ENCODE results near the gene FFAR3. TPM values are rescaled to one million over a fixed set of nuclear protein-coding genes. Genes with fewer than 3 reads are reported as not detected.
"Not testable (repeated sequence)": the region's sequence is repeated elsewhere in the genome, so short reads cannot be mapped to it uniquely, and the experiment has no call there.

FFAR3 gene
- total RNA-seq, 5 donors from 2014 or later (not counting 1 experiment from before 2014, with no cell fraction given) = 0.47 TPM; not detected in 4

- DNase-seq (no peak), ATAC-seq (replicated peaks in 1 of 4) (no peak)
- peaks cover 0 to 7% (median 2%) of the 10 kb centered on the region in 3 donors for H3K4me1 Mint-ChIP-seq
- no peak overlapping the region for H3K4me3 Mint-ChIP-seq
- Histone ChIP-seq H3K9me3 (no peaks in the 10 kb centered on the region), H3K27me3 (replicated peaks in 1 of 2; ENCODE audit: control insufficient read depth in 2 of 2, extremely low read depth in 1 of 2, insufficient read depth in 2 of 2, low read length in 1 of 2) (no peaks in the 10 kb centered on the region), H3K4me1 (ENCODE audit: control insufficient read depth in 1 of 2, extremely low read depth in 1 of 2, insufficient read depth in 2 of 2, low read length in 2 of 2) (no peaks in the 10 kb centered on the region), H3K36me3 (ENCODE audit: control insufficient read depth in 2 of 2, extremely low read depth in 1 of 2, insufficient read depth in 1 of 2, low read length in 1 of 2) (no peaks in the 10 kb centered on the region), H3K4me3 (ENCODE audit: control insufficient read depth in 1 of 2, extremely low read depth in 1 of 2, low read length in 1 of 2) (no peak overlapping the region), H3K27ac (ENCODE audit: low read length) (no peak overlapping the region)
- H3K27ac Mint-ChIP-seq = no peak overlapping the region
- peaks cover 8 to 9% of the 10 kb centered on the region in 2 donors for H3K27me3 Mint-ChIP-seq
- WGBS (ENCODE audit: insufficient coverage) = 100% methylated on average over 1 of the region's 1 CpG
- H3K36me3 Mint-ChIP-seq = no peaks in the 10 kb centered on the region
- ChIA-PET POLR2A (no interaction called here), CTCF (interaction anchor here in 1 of 2 donors (0.7 kb wide), 1 partner anchor 89 kb away, joined by 4 read pairs; no protein-coding TSS in a partner anchor)
- H3K9me3 Mint-ChIP-seq = peaks cover 0 to 7% (median 0%) of the 10 kb centered on the region in 3 donors
Observed at GRCh38 chr19:35377656-35378055, 19.4 kb downstream of the FFAR3 start.

- H3K36me3 Mint-ChIP-seq = no peaks in the 10 kb centered on the region
- ChIA-PET CTCF (interaction anchor here (0.6 to 0.9 kb wide), 2 partner anchors 206 to 288 kb away, joined by 3 read pairs; no protein-coding TSS in a partner anchor), POLR2A (no interaction called here)
- ATAC-seq (replicated peaks in 1 of 4) (no peak), DNase-seq (no peak)
- no peaks in the 10 kb centered on the region for H3K9me3 ChIP-seq
- no peak overlapping the region for H3K27ac Mint-ChIP-seq
- H3K4me3 Mint-ChIP-seq = no peak overlapping the region
- peaks cover 0 to 7% (median 0%) of the 10 kb centered on the region in 3 donors for H3K9me3 Mint-ChIP-seq
- no peaks in the 10 kb centered on the region for H3K27me3 ChIP-seq (replicated peaks in 1 of 2; ENCODE audit: control insufficient read depth in 2 of 2, extremely low read depth in 1 of 2, insufficient read depth in 2 of 2, low read length in 1 of 2)
- H3K27me3 Mint-ChIP-seq = peaks cover 9 to 12% of the 10 kb centered on the region in 2 donors
- H3K27ac ChIP-seq (ENCODE audit: low read length) = no peak overlapping the region
- 100% methylated on average over 1 of the region's 3 CpGs for WGBS (ENCODE audit: insufficient coverage)
- H3K4me1 ChIP-seq (ENCODE audit: control insufficient read depth in 1 of 2, extremely low read depth in 1 of 2, insufficient read depth in 2 of 2, low read length in 2 of 2) = no peaks in the 10 kb centered on the region
- H3K4me3 ChIP-seq (ENCODE audit: control insufficient read depth in 1 of 2, extremely low read depth in 1 of 2, low read length in 1 of 2) = no peak overlapping the region
- H3K36me3 ChIP-seq (ENCODE audit: control insufficient read depth in 2 of 2, extremely low read depth in 1 of 2, insufficient read depth in 1 of 2, low read length in 1 of 2) = no peaks in the 10 kb centered on the region
- peaks cover 0 to 7% (median 2%) of the 10 kb centered on the region in 3 donors for H3K4me1 Mint-ChIP-seq
Observed at GRCh38 chr19:35378356-35378755, 20.1 kb downstream of the FFAR3 start.

GRCh38 chr19:35379545-35379944 is 21.3 kb downstream of the FFAR3 start:
- H3K36me3 ChIP-seq (ENCODE audit: control insufficient read depth in 2 of 2, extremely low read depth in 1 of 2, insufficient read depth in 1 of 2, low read length in 1 of 2); H3K27me3 Mint-ChIP-seq; DNase-seq; H3K27ac Mint-ChIP-seq; H3K27ac ChIP-seq (ENCODE audit: low read length); H3K36me3 Mint-ChIP-seq; H3K9me3 Mint-ChIP-seq; POLR2A ChIA-PET; ATAC-seq (replicated peaks in 1 of 4); H3K9me3 ChIP-seq; H3K4me1 Mint-ChIP-seq; H3K4me1 ChIP-seq (ENCODE audit: control insufficient read depth in 1 of 2, extremely low read depth in 1 of 2, insufficient read depth in 2 of 2, low read length in 2 of 2); H3K4me3 ChIP-seq (ENCODE audit: control insufficient read depth in 1 of 2, extremely low read depth in 1 of 2, low read length in 1 of 2); CTCF ChIA-PET; H3K4me3 Mint-ChIP-seq; H3K27me3 ChIP-seq (replicated peaks in 1 of 2; ENCODE audit: control insufficient read depth in 2 of 2, extremely low read depth in 1 of 2, insufficient read depth in 2 of 2, low read length in 1 of 2): not testable (repeated sequence)
- 100% methylated on average over 2 of the region's 5 CpGs for WGBS (ENCODE audit: insufficient coverage)

- no peaks in the 10 kb centered on the region for H3K27me3 ChIP-seq (replicated peaks in 1 of 2; ENCODE audit: control insufficient read depth in 2 of 2, extremely low read depth in 1 of 2, insufficient read depth in 2 of 2, low read length in 1 of 2)
- H3K36me3 ChIP-seq (ENCODE audit: control insufficient read depth in 2 of 2, extremely low read depth in 1 of 2, insufficient read depth in 1 of 2, low read length in 1 of 2) = no peaks in the 10 kb centered on the region
- Mint-ChIP-seq H3K4me3 (no peak overlapping the region), H3K27ac (no peak overlapping the region), H3K27me3 (peaks cover 10 to 12% of the 10 kb centered on the region in 2 donors), H3K9me3 (peaks cover 0 to 9% (median 0%) of the 10 kb centered on the region in 3 donors), H3K36me3 (no peaks in the 10 kb centered on the region), H3K4me1 (peaks cover 0 to 7% (median 2%) of the 10 kb centered on the region in 3 donors)
- ChIA-PET CTCF (no interaction called here), POLR2A (no interaction called here)
- ATAC-seq (replicated peaks in 1 of 4) (no peak), DNase-seq (no peak)
- 60% methylated on average over 1 of the region's 1 CpG for WGBS (ENCODE audit: insufficient coverage)
- no peaks in the 10 kb centered on the region for H3K9me3 ChIP-seq
- H3K4me3 ChIP-seq (ENCODE audit: control insufficient read depth in 1 of 2, extremely low read depth in 1 of 2, low read length in 1 of 2) = no peak overlapping the region
- H3K4me1 ChIP-seq (ENCODE audit: control insufficient read depth in 1 of 2, extremely low read depth in 1 of 2, insufficient read depth in 2 of 2, low read length in 2 of 2) = no peaks in the 10 kb centered on the region
- no peak overlapping the region for H3K27ac ChIP-seq (ENCODE audit: low read length)
Observed at GRCh38 chr19:35379992-35380391, 21.7 kb downstream of the FFAR3 start.

- 93% methylated on average over 5 of the region's 9 CpGs for WGBS (ENCODE audit: insufficient coverage)
- no peaks in the 10 kb centered on the region for H3K36me3 ChIP-seq (ENCODE audit: control insufficient read depth in 2 of 2, extremely low read depth in 1 of 2, insufficient read depth in 1 of 2, low read length in 1 of 2)
- Mint-ChIP-seq H3K27ac (no peak overlapping the region), H3K9me3 (peaks cover 0 to 9% (median 0%) of the 10 kb centered on the region in 3 donors), H3K4me3 (no peak overlapping the region), H3K36me3 (no peaks in the 10 kb centered on the region), H3K4me1 (peaks cover 0 to 7% (median 0%) of the 10 kb centered on the region in 3 donors), H3K27me3 (peaks cover 7 to 12% of the 10 kb centered on the region in 2 donors)
- DNase-seq (no peak), ATAC-seq (replicated peaks in 1 of 4) (no peak)
- POLR2A ChIA-PET = no interaction called here
- CTCF ChIA-PET = no interaction called here
- no peak overlapping the region for H3K27ac ChIP-seq (ENCODE audit: low read length)
- H3K4me3 ChIP-seq (ENCODE audit: control insufficient read depth in 1 of 2, extremely low read depth in 1 of 2, low read length in 1 of 2) = no peak overlapping the region
- H3K9me3 ChIP-seq = no peaks in the 10 kb centered on the region
- H3K4me1 ChIP-seq (ENCODE audit: control insufficient read depth in 1 of 2, extremely low read depth in 1 of 2, insufficient read depth in 2 of 2, low read length in 2 of 2) = no peaks in the 10 kb centered on the region
- peaks cover 0 to under 1% of the 10 kb centered on the region in 2 experiments for H3K27me3 ChIP-seq (replicated peaks in 1 of 2; ENCODE audit: control insufficient read depth in 2 of 2, extremely low read depth in 1 of 2, insufficient read depth in 2 of 2, low read length in 1 of 2)
Observed at GRCh38 chr19:35380450-35381124, 22.3 kb downstream of the FFAR3 start.

- CTCF ChIA-PET = no interaction called here
- H3K4me3 Mint-ChIP-seq = no peak overlapping the region
Observed at GRCh38 chr19:35381318-35381717, 23.1 kb downstream of the FFAR3 start.

More at GRCh38 chr19:35381318-35381717, 23.1 kb downstream of the FFAR3 start:
- Histone ChIP-seq H3K27ac (ENCODE audit: low read length) (no peak overlapping the region), H3K4me1 (ENCODE audit: control insufficient read depth in 1 of 2, extremely low read depth in 1 of 2, insufficient read depth in 2 of 2, low read length in 2 of 2) (no peaks in the 10 kb centered on the region), H3K9me3 (no peaks in the 10 kb centered on the region), H3K27me3 (replicated peaks in 1 of 2; ENCODE audit: control insufficient read depth in 2 of 2, extremely low read depth in 1 of 2, insufficient read depth in 2 of 2, low read length in 1 of 2) (peaks cover 0 to 2% of the 10 kb centered on the region in 2 experiments), H3K4me3 (ENCODE audit: control insufficient read depth in 1 of 2, extremely low read depth in 1 of 2, low read length in 1 of 2) (no peak overlapping the region), H3K36me3 (ENCODE audit: control insufficient read depth in 2 of 2, extremely low read depth in 1 of 2, insufficient read depth in 1 of 2, low read length in 1 of 2) (no peaks in the 10 kb centered on the region)
- peaks cover 0 to 5% (median 0%) of the 10 kb centered on the region in 3 donors for H3K4me1 Mint-ChIP-seq
- 71% methylated on average over 3 of the region's 3 CpGs for WGBS (ENCODE audit: insufficient coverage)
- H3K9me3 Mint-ChIP-seq = peaks cover under 1 to 10% (median 1%) of the 10 kb centered on the region in 3 donors
- POLR2A ChIA-PET = no interaction called here
- DNase-seq (no peak), ATAC-seq (replicated peaks in 1 of 4) (no peak)
- H3K27me3 Mint-ChIP-seq = peaks cover 5 to 12% of the 10 kb centered on the region in 2 donors
- peaks cover under 1% of the 10 kb centered on the region for H3K36me3 Mint-ChIP-seq
- H3K27ac Mint-ChIP-seq = no peak overlapping the region
